Prostate gland (tissue), 2 donors: Measurements from ENCODE around the gene EXOC6.

ENCODE experiments used
- CTCF ChIP-seq, 4 experiments: fragments of 200-600 bp in 2 of 4; fragments of 450-650 bp in 2 of 4; sonication (generic) in 2 of 4; IDR thresholded peaks; 1 replicate in 3 of 4; 2 replicates in 1 of 4; pipeline ENCODE4 v1.5.1; 2016 to 2019; ENCODE audit warnings: antibody characterized with exemption in 4 of 4, mild to moderate bottlenecking in 2 of 4, moderate library complexity in 2 of 4
- POLR2A ChIP-seq: fragments of 450-650 bp; IDR thresholded peaks from one replicate; pipeline ENCODE4 v1.6.1; 2016; ENCODE audit warnings: antibody characterized with exemption, mild to moderate bottlenecking
- POLR2AphosphoS5 ChIP-seq: sonication (generic); formaldehyde crosslinking; IDR thresholded peaks from one replicate; pipeline ENCODE4 v1.6.1; 2017; ENCODE audit warnings: antibody characterized with exemption

GRCh38 chr10:93026072-93026471 is 177.8 kb downstream of the EXOC6 start:
- TF ChIP-seq POLR2A (no peak), CTCF (IDR thresholded peaks at IDR 0.05) (no peak), POLR2AphosphoS5 (peak; percentile 36)
